ENCODE data around the gene BMPR1B.

DNA sequence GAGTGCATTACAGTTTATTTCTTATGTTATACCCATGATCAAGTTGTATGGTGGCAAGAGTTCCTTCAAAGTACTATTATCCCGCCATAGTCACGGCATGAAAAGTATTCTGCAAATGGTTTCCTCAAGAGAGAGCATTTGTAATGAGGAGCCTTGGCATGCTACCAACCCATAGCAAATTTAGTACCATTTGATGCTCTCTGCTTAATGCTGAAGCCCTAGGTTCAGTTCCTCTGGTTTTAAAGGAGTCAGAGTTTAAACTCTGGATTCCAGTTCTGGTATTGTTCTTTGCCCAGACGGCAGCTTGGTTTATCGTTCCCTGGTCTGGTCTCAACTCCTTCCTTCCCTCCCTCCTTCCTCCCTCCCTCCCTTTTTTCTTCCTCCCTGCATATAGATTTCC, 371.3 kb downstream of the BMPR1B start:
- TF ChIP-seq POLR2A (IDR thresholded peaks at IDR 0.05) (no peak), CTCF (IDR thresholded peaks at IDR 0.05) (no peak)
